ENCODE measurements around the gene USH2A. TPM values are rescaled to one million over a fixed set of nuclear protein-coding genes. Genes with fewer than 3 reads are reported as not detected.
A peak's percentile ranks its signal among the peaks of the same experiment; 100 is the strongest.

The USH2A gene
- total RNA-seq, 1 experiment from 2014 or later: not detected

DNA sequence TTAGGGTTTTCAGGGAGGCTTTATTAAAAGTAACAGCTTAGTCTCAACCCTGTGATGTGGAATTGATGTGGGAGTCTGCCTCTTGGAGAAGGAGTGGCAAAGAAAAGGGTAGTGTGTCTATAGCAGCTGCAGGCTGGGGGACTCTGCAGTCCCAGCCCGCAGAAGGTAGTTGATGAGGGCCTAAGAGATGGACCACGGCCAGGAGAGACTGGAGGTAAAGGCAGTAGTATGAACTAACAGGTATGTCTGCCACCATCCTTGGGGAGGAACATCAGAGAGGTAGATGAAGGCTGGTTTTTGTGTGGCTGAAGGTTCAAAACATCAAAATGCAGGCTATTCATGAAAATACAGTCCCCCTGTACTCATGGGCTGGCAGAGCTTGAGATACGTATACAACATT, 744.0 kb downstream of the USH2A start:
- intact Hi-C loops (cut with micrococcal nuclease; ENCODE audit: unreplicated experiment): no loop called here
- Histone ChIP-seq H3K36me3 (ENCODE audit: insufficient read depth, low read length, poor library complexity, severe bottlenecking) (no peaks in the 10 kb centered on the region), H3K4me1 (ENCODE audit: insufficient read depth, low read length, poor library complexity, severe bottlenecking) (no peaks in the 10 kb centered on the region), H3K9me3 (ENCODE audit: low read depth, low read length, poor library complexity, severe bottlenecking) (no peaks in the 10 kb centered on the region), H3K4me3 (ENCODE audit: low read depth, low read length, poor library complexity, severe bottlenecking) (no peak overlapping the region), H3K27ac (ENCODE audit: low read depth, low read length, poor library complexity, severe bottlenecking) (no peak overlapping the region), H3K27me3 (replicated peaks; ENCODE audit: insufficient read depth, low read depth, low read length, poor library complexity) (peaks cover 4% of the 10 kb centered on the region)
- BruUV-seq (replicated peaks): no TSS peak
- ChIA-PET CTCF (interaction anchor here (0.6 kb wide), 1 partner anchor 35 kb away, joined by 3 read pairs; no protein-coding TSS in a partner anchor), POLR2A (ENCODE audit: low non-redundant PET) (no interaction called here)
- TF ChIP-seq EZH2 (IDR thresholded peaks at IDR 0.05; ENCODE audit: borderline replicate concordance, low read depth, low read length, poor library complexity, severe bottlenecking): no peak
- TF ChIP-seq, protein P1, sequence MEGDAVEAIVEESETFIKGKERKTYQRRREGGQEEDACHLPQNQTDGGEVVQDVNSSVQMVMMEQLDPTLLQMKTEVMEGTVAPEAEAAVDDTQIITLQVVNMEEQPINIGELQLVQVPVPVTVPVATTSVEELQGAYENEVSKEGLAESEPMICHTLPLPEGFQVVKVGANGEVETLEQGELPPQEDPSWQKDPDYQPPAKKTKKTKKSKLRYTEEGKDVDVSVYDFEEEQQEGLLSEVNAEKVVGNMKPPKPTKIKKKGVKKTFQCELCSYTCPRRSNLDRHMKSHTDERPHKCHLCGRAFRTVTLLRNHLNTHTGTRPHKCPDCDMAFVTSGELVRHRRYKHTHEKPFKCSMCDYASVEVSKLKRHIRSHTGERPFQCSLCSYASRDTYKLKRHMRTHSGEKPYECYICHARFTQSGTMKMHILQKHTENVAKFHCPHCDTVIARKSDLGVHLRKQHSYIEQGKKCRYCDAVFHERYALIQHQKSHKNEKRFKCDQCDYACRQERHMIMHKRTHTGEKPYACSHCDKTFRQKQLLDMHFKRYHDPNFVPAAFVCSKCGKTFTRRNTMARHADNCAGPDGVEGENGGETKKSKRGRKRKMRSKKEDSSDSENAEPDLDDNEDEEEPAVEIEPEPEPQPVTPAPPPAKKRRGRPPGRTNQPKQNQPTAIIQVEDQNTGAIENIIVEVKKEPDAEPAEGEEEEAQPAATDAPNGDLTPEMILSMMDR (conservative IDR thresholded peaks at IDR 0.05; ENCODE audit: low read depth, low read length): no peak
- DNase-seq (ENCODE audit: low spot score): no peak

DNA sequence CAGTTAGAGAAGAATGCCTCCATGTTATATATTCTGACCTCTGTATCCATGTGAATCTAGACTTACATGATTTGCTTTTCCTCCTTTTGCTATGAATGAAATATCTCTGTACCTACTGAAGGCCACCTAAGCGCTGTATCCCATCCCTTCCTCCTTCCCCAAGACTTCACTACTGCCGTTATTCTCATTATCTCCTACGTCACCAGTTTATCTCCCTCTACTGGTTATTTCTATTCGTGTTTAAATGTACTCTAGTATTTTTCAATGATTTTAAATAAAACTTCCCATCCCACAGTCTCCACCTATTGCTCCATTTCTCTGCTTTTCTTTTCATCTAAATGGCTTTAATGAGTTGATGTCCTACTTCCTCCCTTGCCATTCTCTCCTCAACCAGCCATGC, 746.1 kb downstream of the USH2A start:
- CTCF ChIA-PET: no interaction called here
- H3K27me3 ChIP-seq (replicated peaks; ENCODE audit: insufficient read depth, low read depth, low read length, poor library complexity): peaks cover 4% of the 10 kb centered on the region
- H3K9me3 ChIP-seq (ENCODE audit: low read depth, low read length, poor library complexity, severe bottlenecking): no peaks in the 10 kb centered on the region
- no peak overlapping the region for H3K27ac ChIP-seq (ENCODE audit: low read depth, low read length, poor library complexity, severe bottlenecking)
- TF ChIP-seq, protein P1 (conservative IDR thresholded peaks at IDR 0.05; ENCODE audit: low read depth, low read length): 0 out of 2 replicates have a peak, but pooled peaks have one; percentile 17
- TF ChIP-seq EZH2 (IDR thresholded peaks at IDR 0.05; ENCODE audit: borderline replicate concordance, low read depth, low read length, poor library complexity, severe bottlenecking): no peak
- no peak for DNase-seq (ENCODE audit: low spot score)
- POLR2A ChIA-PET (ENCODE audit: low non-redundant PET): no interaction called here
- H3K4me1 ChIP-seq (ENCODE audit: insufficient read depth, low read length, poor library complexity, severe bottlenecking): no peaks in the 10 kb centered on the region
- intact Hi-C loops (cut with micrococcal nuclease; ENCODE audit: unreplicated experiment): no loop called here
- no peaks in the 10 kb centered on the region for H3K36me3 ChIP-seq (ENCODE audit: insufficient read depth, low read length, poor library complexity, severe bottlenecking)
- H3K4me3 ChIP-seq (ENCODE audit: low read depth, low read length, poor library complexity, severe bottlenecking): no peak overlapping the region
- BruUV-seq (replicated peaks): no TSS peak

DNA sequence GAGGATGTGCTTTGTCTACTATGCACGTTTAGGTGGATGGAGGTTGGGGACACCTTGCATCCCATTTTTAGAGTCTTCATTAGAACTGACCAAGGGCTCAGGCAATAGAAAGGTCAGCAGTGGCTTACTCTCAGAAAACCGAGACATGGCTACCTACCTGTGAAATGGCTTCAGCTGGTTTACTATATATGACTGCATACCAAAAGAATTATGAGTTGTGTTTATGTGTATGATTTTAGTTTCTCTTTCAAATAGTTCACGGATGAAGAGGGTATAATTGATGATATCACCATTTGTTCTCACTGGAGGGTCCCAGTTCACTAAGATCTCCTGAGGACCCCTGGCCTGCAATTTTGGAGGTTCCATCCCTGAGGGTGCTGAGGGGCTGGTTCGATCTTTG, 749.3 kb downstream of the USH2A start:
- DNase-seq (ENCODE audit: low spot score): no peak
- no TSS peak for BruUV-seq (replicated peaks)
- no peaks in the 10 kb centered on the region for H3K36me3 ChIP-seq (ENCODE audit: insufficient read depth, low read length, poor library complexity, severe bottlenecking)
- H3K4me3 ChIP-seq (ENCODE audit: low read depth, low read length, poor library complexity, severe bottlenecking): no peak overlapping the region
- CTCF ChIA-PET: no interaction called here
- TF ChIP-seq, protein P1 (conservative IDR thresholded peaks at IDR 0.05; ENCODE audit: low read depth, low read length): no peak
- POLR2A ChIA-PET (ENCODE audit: low non-redundant PET): no interaction called here
- no peaks in the 10 kb centered on the region for H3K9me3 ChIP-seq (ENCODE audit: low read depth, low read length, poor library complexity, severe bottlenecking)
- no peak overlapping the region for H3K27ac ChIP-seq (ENCODE audit: low read depth, low read length, poor library complexity, severe bottlenecking)
- peaks cover 4% of the 10 kb centered on the region for H3K27me3 ChIP-seq (replicated peaks; ENCODE audit: insufficient read depth, low read depth, low read length, poor library complexity)
- H3K4me1 ChIP-seq (ENCODE audit: insufficient read depth, low read length, poor library complexity, severe bottlenecking): no peaks in the 10 kb centered on the region
- intact Hi-C loops (cut with micrococcal nuclease; ENCODE audit: unreplicated experiment): no loop called here

Data from A673 (cell line).